WTC11 (cell line): ENCODE measurements around the gene RAD51D. TPM values are rescaled to one million over a fixed set of nuclear protein-coding genes. Genes with fewer than 3 reads are reported as not detected.

Experiments used
- ATAC-seq: fragments of 200-7000 bp; cut with Tn5 transposase; 2 replicates; pipeline ENCODE4 v1.10.0; 2021; ENCODE audit warnings: mild to moderate bottlenecking, moderate library complexity
- CTCF ChIA-PET: fragments of 300-600 bp; sonication (Branson Sonifier 250); formaldehyde crosslinking; loops from one replicate; lab custom pipeline; 2021; ENCODE audit warnings: antibody characterized with exemption; lab: Charles Lee
- POLR2A ChIA-PET: fragments of 350-600 bp; sonication (Branson Sonifier 250); formaldehyde crosslinking; loops from one replicate; lab custom pipeline; 2021; ENCODE audit warnings: antibody characterized with exemption; lab: Charles Lee
- DNase-seq: peaks from one replicate; pipeline ENCODE4 v3.0.0; 2021; ENCODE audit warnings: low spot score
- H3K27ac Mint-ChIP-seq: 2 replicates; pipeline ENCODE4 v1.8.0; 2021; ENCODE audit warnings: mixed read lengths
- H3K27me3 Mint-ChIP-seq: 2 replicates; pipeline ENCODE4 v1.8.0; 2021; ENCODE audit warnings: low read depth, mild to moderate bottlenecking, moderate library complexity, mixed read lengths
- H3K36me3 Mint-ChIP-seq: 2 replicates; pipeline ENCODE4 v1.8.0; 2021; ENCODE audit warnings: mixed read lengths
- H3K4me1 Mint-ChIP-seq: 2 replicates; pipeline ENCODE4 v1.8.0; 2022; ENCODE audit warnings: mixed read lengths
- H3K4me3 Mint-ChIP-seq: 2 replicates; pipeline ENCODE4 v1.8.0; 2021; ENCODE audit warnings: mild to moderate bottlenecking, moderate library complexity, mixed read lengths
- H3K9me3 Mint-ChIP-seq: 2 replicates; pipeline ENCODE4 v1.8.0; 2021; ENCODE audit warnings: mixed read lengths
- ESRRA ChIP-seq: sonication (generic); formaldehyde crosslinking; IDR thresholded peaks from 2 replicates; pipeline ENCODE4 v1.8.1; 2022; ENCODE audit warnings: mild to moderate bottlenecking, missing genetic modification reagents, borderline replicate concordance
- GTF2I ChIP-seq: fragments of 250-450 bp; sonication (Bioruptor Pico); conservative IDR thresholded peaks from 2 replicates; pipeline ENCODE4 v1.4.0; 2021; ENCODE audit warnings: mild to moderate bottlenecking
- JAZF1 ChIP-seq: fragments of 250-450 bp; sonication (Bioruptor Pico); IDR thresholded peaks from 2 replicates; pipeline ENCODE4 v1.9.0; 2021; ENCODE audit warnings: moderate library complexity, mild to moderate bottlenecking, inconsistent platforms
- NR1H2 ChIP-seq: sonication (generic); formaldehyde crosslinking; IDR thresholded peaks from 2 replicates; pipeline ENCODE4 v1.9.0; 2021; ENCODE audit warnings: mild to moderate bottlenecking, moderate library complexity, missing genetic modification reagents
- PRRX2 ChIP-seq: fragments of 250-450 bp; sonication (Bioruptor Pico); IDR thresholded peaks from 2 replicates; pipeline ENCODE4 v1.8.0; 2021; ENCODE audit warnings: mild to moderate bottlenecking
- SP1 ChIP-seq: sonication (generic); formaldehyde crosslinking; conservative IDR thresholded peaks from 2 replicates; pipeline ENCODE4 v1.8.1; 2022; ENCODE audit warnings: missing genetic modification reagents
- TP53 ChIP-seq: sonication (generic); formaldehyde crosslinking; IDR thresholded peaks from 2 replicates; pipeline ENCODE4 v1.8.1; 2023; ENCODE audit warnings: mild to moderate bottlenecking, missing genetic modification reagents
- ZNF232 ChIP-seq: sonication (generic); formaldehyde crosslinking; IDR thresholded peaks from 2 replicates; pipeline ENCODE4 v1.8.0; 2022; ENCODE audit warnings: mild to moderate bottlenecking, missing genetic modification reagents
- ZNF396 ChIP-seq: fragments of 250-450 bp; sonication (Bioruptor Pico); IDR thresholded peaks from 2 replicates; pipeline ENCODE4 v1.8.0; 2021; ENCODE audit warnings: mild to moderate bottlenecking, moderate library complexity, borderline replicate concordance
- total RNA-seq: library from RNA; stranded (reverse); gene quantifications from 3 replicates; pipeline ENCODE4 v1.2.3, GENCODE V29; 2021
- TF ChIP-seq, protein P1 (sequence below): fragments of 250-450 bp; sonication (Bioruptor Pico); conservative IDR thresholded peaks from 2 replicates; pipeline ENCODE4 v1.9.0; 2021; ENCODE audit warnings: mild to moderate bottlenecking
- TF ChIP-seq, protein P2 (sequence below): fragments of 250-450 bp; sonication (Bioruptor Pico); IDR thresholded peaks from 2 replicates; pipeline ENCODE4 v1.9.0; 2021; ENCODE audit warnings: moderate library complexity, mild to moderate bottlenecking, inconsistent platforms, borderline replicate concordance
- TF ChIP-seq, protein P3 (sequence below): sonication (generic); formaldehyde crosslinking; IDR thresholded peaks from 2 replicates; pipeline ENCODE4 v1.8.1; 2022; ENCODE audit warnings: low read depth, mild to moderate bottlenecking, moderate library complexity, missing genetic modification reagents, borderline replicate concordance
- TF ChIP-seq, protein P4 (sequence below): sonication (generic); formaldehyde crosslinking; conservative IDR thresholded peaks from 2 replicates; pipeline ENCODE4 v1.8.1; 2022; ENCODE audit warnings: mild to moderate bottlenecking, missing genetic modification reagents
- TF ChIP-seq, protein P5 (sequence below): sonication (generic); formaldehyde crosslinking; IDR thresholded peaks from 2 replicates; pipeline ENCODE4 v1.8.0; 2022; ENCODE audit warnings: mild to moderate bottlenecking, missing genetic modification reagents
- TF ChIP-seq, protein P6 (sequence below): fragments of 250-450 bp; sonication (Bioruptor Pico); IDR thresholded peaks from 2 replicates; pipeline ENCODE4 v1.9.0; 2021; ENCODE audit warnings: mild to moderate bottlenecking, borderline replicate concordance
- TF ChIP-seq, protein P7 (sequence below): sonication (generic); formaldehyde crosslinking; conservative IDR thresholded peaks from 2 replicates; pipeline ENCODE4 v1.8.1; 2023; ENCODE audit warnings: mild to moderate bottlenecking, low read depth, missing genetic modification reagents, moderate library complexity
- TF ChIP-seq, protein P8 (sequence below): sonication (generic); formaldehyde crosslinking; IDR thresholded peaks from 2 replicates; pipeline ENCODE4 v1.8.0; 2023; ENCODE audit warnings: missing genetic modification reagents, mild to moderate bottlenecking, borderline replicate concordance

RAD51D gene
- total RNA-seq, 1 experiment from 2014 or later = 15.0 TPM

DNA sequence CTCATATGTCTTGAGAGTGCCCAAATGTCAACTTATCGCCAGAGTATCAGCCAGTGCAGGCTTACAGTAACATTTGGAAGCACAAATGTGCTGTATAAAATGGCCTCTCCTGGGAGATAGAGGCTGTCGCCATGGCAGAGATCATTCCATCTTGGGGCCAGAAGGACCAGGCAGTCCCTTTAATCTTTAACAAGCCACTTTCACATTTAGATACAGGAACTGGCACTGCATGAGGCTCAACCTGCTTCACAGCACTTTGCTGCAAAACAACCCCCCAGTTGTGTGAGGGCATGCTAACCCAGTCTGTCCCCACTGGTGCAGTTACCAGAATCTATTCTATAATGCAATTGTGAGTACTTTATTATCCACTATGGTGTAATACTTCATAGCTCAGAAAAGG lies 51.4 kb downstream of the RAD51D start:
- DNase-seq (no peak), ATAC-seq (no peak)
- ChIA-PET POLR2A (no interaction called here), CTCF (no interaction called here)
- Mint-ChIP-seq H3K4me1 (peaks cover 37% of the 10 kb centered on the region), H3K27ac (no peak overlapping the region), H3K9me3 (no peaks in the 10 kb centered on the region), H3K4me3 (no peak overlapping the region), H3K36me3 (no peaks in the 10 kb centered on the region), H3K27me3 (no peaks in the 10 kb centered on the region)
- TF ChIP-seq, protein P1, sequence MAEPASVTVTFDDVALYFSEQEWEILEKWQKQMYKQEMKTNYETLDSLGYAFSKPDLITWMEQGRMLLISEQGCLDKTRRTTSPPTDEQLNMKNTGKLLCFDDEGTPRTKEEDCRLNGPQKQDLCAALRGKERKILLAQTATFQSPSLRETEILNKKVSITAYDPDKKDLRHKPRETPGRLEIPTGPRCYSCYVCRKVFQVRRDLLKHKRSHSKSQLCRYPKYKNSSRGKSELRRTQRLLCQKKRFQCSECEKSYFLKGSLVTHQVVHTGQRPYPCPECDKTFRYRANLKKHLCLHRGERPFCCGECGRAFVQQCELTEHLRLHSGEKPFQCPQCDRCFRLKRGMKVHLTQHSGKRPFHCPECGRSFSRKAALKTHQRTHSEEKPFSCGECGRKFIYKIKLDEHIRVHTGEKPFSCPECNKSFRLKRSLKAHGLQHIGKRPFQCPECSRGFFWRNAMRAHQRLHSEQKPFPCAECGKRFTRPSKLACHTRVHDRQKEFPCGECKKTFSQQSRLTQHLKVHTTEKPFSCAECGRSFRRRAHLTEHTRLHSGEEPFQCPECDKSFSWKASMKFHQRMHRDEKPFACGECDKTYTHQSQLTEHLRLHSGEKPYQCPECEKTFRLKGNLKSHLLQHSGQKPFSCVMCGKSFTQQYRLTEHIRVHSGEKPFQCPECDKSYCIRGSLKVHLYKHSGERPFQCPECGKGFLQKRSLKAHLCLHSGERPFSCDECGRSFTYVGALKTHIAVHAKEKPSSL (CRISPR knock-in tag) = no peak
- TF ChIP-seq NR1H2 (CRISPR knock-in tag) (no peak), ZNF232 (CRISPR knock-in tag) (no peak), TP53 (no peak), SP1 (no peak)
- TF ChIP-seq, protein P2, sequence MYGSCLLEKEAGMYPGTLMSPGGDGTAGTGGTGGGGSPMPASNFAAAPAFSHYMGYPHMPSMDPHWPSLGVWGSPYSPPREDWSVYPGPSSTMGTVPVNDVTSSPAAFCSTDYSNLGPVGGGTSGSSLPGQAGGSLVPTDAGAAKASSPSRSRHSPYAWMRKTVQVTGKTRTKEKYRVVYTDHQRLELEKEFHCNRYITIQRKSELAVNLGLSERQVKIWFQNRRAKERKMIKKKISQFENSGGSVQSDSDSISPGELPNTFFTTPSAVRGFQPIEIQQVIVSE (CRISPR knock-in tag) = no peak

DNA sequence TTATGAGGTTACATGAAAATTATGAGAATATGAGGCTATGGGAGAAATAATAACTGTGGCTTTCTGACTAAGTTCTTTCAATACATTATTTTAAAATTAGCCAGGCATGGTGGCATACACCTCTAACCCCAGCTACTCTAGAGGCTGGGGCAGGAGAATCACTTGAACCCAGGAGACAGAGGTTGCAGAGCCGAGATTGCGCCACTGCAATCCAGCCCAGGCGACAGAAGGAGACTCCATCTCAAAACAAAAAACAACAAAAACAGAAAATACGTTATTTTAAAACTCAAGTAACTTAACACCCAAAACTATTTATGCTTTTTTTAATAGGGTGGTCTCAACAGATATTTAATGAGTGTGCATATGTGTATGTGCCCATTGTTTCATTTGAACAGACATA lies 53.8 kb downstream of the RAD51D start:
- Mint-ChIP-seq H3K4me1 (peaks cover 45% of the 10 kb centered on the region), H3K9me3 (no peaks in the 10 kb centered on the region), H3K27me3 (no peaks in the 10 kb centered on the region), H3K36me3 (no peaks in the 10 kb centered on the region), H3K4me3 (no peak overlapping the region), H3K27ac (no peak overlapping the region)
- POLR2A ChIA-PET = interaction anchor here (0.7 kb wide), 1 partner anchor 512 kb away, joined by 4 read pairs; no protein-coding TSS in a partner anchor
- ATAC-seq = no peak
- DNase-seq = no peak
- CTCF ChIA-PET = no interaction called here
- TF ChIP-seq, protein P3, sequence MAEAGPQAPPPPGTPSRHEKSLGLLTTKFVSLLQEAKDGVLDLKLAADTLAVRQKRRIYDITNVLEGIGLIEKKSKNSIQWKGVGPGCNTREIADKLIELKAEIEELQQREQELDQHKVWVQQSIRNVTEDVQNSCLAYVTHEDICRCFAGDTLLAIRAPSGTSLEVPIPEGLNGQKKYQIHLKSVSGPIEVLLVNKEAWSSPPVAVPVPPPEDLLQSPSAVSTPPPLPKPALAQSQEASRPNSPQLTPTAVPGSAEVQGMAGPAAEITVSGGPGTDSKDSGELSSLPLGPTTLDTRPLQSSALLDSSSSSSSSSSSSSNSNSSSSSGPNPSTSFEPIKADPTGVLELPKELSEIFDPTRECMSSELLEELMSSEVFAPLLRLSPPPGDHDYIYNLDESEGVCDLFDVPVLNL (CRISPR knock-in tag) = no peak
- no peak for TF ChIP-seq PRRX2 (CRISPR knock-in tag)
- TF ChIP-seq, protein P4, sequence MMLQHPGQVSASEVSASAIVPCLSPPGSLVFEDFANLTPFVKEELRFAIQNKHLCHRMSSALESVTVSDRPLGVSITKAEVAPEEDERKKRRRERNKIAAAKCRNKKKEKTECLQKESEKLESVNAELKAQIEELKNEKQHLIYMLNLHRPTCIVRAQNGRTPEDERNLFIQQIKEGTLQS = no peak
- no peak for TF ChIP-seq ESRRA (CRISPR knock-in tag)
- TF ChIP-seq, protein P5, sequence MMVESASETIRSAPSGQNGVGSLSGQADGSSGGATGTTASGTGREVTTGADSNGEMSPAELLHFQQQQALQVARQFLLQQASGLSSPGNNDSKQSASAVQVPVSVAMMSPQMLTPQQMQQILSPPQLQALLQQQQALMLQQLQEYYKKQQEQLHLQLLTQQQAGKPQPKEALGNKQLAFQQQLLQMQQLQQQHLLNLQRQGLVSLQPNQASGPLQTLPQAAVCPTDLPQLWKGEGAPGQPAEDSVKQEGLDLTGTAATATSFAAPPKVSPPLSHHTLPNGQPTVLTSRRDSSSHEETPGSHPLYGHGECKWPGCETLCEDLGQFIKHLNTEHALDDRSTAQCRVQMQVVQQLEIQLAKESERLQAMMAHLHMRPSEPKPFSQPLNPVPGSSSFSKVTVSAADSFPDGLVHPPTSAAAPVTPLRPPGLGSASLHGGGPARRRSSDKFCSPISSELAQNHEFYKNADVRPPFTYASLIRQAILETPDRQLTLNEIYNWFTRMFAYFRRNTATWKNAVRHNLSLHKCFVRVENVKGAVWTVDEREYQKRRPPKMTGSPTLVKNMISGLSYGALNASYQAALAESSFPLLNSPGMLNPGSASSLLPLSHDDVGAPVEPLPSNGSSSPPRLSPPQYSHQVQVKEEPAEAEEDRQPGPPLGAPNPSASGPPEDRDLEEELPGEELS = no peak
- TF ChIP-seq JAZF1 (CRISPR knock-in tag) = no peak
- TF ChIP-seq, protein P6, sequence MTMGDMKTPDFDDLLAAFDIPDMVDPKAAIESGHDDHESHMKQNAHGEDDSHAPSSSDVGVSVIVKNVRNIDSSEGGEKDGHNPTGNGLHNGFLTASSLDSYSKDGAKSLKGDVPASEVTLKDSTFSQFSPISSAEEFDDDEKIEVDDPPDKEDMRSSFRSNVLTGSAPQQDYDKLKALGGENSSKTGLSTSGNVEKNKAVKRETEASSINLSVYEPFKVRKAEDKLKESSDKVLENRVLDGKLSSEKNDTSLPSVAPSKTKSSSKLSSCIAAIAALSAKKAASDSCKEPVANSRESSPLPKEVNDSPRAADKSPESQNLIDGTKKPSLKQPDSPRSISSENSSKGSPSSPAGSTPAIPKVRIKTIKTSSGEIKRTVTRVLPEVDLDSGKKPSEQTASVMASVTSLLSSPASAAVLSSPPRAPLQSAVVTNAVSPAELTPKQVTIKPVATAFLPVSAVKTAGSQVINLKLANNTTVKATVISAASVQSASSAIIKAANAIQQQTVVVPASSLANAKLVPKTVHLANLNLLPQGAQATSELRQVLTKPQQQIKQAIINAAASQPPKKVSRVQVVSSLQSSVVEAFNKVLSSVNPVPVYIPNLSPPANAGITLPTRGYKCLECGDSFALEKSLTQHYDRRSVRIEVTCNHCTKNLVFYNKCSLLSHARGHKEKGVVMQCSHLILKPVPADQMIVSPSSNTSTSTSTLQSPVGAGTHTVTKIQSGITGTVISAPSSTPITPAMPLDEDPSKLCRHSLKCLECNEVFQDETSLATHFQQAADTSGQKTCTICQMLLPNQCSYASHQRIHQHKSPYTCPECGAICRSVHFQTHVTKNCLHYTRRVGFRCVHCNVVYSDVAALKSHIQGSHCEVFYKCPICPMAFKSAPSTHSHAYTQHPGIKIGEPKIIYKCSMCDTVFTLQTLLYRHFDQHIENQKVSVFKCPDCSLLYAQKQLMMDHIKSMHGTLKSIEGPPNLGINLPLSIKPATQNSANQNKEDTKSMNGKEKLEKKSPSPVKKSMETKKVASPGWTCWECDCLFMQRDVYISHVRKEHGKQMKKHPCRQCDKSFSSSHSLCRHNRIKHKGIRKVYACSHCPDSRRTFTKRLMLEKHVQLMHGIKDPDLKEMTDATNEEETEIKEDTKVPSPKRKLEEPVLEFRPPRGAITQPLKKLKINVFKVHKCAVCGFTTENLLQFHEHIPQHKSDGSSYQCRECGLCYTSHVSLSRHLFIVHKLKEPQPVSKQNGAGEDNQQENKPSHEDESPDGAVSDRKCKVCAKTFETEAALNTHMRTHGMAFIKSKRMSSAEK (CRISPR knock-in tag) = no peak
- no peak for TF ChIP-seq GTF2I
- TF ChIP-seq ZNF396 = no peak
- TF ChIP-seq, protein P7, sequence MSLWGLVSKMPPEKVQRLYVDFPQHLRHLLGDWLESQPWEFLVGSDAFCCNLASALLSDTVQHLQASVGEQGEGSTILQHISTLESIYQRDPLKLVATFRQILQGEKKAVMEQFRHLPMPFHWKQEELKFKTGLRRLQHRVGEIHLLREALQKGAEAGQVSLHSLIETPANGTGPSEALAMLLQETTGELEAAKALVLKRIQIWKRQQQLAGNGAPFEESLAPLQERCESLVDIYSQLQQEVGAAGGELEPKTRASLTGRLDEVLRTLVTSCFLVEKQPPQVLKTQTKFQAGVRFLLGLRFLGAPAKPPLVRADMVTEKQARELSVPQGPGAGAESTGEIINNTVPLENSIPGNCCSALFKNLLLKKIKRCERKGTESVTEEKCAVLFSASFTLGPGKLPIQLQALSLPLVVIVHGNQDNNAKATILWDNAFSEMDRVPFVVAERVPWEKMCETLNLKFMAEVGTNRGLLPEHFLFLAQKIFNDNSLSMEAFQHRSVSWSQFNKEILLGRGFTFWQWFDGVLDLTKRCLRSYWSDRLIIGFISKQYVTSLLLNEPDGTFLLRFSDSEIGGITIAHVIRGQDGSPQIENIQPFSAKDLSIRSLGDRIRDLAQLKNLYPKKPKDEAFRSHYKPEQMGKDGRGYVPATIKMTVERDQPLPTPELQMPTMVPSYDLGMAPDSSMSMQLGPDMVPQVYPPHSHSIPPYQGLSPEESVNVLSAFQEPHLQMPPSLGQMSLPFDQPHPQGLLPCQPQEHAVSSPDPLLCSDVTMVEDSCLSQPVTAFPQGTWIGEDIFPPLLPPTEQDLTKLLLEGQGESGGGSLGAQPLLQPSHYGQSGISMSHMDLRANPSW = no peak
- TF ChIP-seq, protein P8, sequence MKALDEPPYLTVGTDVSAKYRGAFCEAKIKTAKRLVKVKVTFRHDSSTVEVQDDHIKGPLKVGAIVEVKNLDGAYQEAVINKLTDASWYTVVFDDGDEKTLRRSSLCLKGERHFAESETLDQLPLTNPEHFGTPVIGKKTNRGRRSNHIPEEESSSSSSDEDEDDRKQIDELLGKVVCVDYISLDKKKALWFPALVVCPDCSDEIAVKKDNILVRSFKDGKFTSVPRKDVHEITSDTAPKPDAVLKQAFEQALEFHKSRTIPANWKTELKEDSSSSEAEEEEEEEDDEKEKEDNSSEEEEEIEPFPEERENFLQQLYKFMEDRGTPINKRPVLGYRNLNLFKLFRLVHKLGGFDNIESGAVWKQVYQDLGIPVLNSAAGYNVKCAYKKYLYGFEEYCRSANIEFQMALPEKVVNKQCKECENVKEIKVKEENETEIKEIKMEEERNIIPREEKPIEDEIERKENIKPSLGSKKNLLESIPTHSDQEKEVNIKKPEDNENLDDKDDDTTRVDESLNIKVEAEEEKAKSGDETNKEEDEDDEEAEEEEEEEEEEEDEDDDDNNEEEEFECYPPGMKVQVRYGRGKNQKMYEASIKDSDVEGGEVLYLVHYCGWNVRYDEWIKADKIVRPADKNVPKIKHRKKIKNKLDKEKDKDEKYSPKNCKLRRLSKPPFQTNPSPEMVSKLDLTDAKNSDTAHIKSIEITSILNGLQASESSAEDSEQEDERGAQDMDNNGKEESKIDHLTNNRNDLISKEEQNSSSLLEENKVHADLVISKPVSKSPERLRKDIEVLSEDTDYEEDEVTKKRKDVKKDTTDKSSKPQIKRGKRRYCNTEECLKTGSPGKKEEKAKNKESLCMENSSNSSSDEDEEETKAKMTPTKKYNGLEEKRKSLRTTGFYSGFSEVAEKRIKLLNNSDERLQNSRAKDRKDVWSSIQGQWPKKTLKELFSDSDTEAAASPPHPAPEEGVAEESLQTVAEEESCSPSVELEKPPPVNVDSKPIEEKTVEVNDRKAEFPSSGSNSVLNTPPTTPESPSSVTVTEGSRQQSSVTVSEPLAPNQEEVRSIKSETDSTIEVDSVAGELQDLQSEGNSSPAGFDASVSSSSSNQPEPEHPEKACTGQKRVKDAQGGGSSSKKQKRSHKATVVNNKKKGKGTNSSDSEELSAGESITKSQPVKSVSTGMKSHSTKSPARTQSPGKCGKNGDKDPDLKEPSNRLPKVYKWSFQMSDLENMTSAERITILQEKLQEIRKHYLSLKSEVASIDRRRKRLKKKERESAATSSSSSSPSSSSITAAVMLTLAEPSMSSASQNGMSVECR (CRISPR knock-in tag) = no peak
